ENCODE data around the gene WFDC2. TPM values are rescaled to one million over a fixed set of nuclear protein-coding genes. Genes with fewer than 3 reads are reported as not detected.

Gene WFDC2
- total and polyA plus RNA-seq, 2 of the 8 experiments (the other 6 are each of a cell fraction or from before 2014, with no cell fraction given): 77.9 to 137 TPM

- no peak for TF ChIP-seq CHD7 (IDR thresholded peaks at IDR 0.05; ENCODE audit: insufficient replicate concordance, low read length)
- no peak for TF ChIP-seq RAD21 (IDR thresholded peaks at IDR 0.05 in 1 of 2, conservative IDR thresholded peaks at IDR 0.05 in 1 of 2; ENCODE audit: low read depth in 2 of 2, low read length in 2 of 2)
- TF ChIP-seq EZH2 (IDR thresholded peaks at IDR 0.05; ENCODE audit: low read depth, low read length, severe bottlenecking): no peak
- TF ChIP-seq CREB1 (IDR thresholded peaks at IDR 0.05): no peak
- no peak for TF ChIP-seq KDM4A (IDR thresholded peaks at IDR 0.05; ENCODE audit: low read depth, low read length, severe bottlenecking)
- no peak for TF ChIP-seq SP1 (IDR thresholded peaks at IDR 0.05; ENCODE audit: low read depth, low read length)
- TF ChIP-seq TCF12 (IDR thresholded peaks at IDR 0.05; ENCODE audit: low read depth, low read length): no peak
- no peak for TF ChIP-seq RBBP5 (IDR thresholded peaks at IDR 0.05; ENCODE audit: borderline replicate concordance, low read depth, low read length)
- TF ChIP-seq PHF8 (conservative IDR thresholded peaks at IDR 0.05; ENCODE audit: low read depth, low read length): no peak
- TF ChIP-seq BRCA1 (IDR thresholded peaks at IDR 0.05; ENCODE audit: low read depth, low read length): no peak
- no peak for TF ChIP-seq GTF2F1 (IDR thresholded peaks at IDR 0.05; ENCODE audit: borderline replicate concordance, low read depth, low read length)
- no peak for TF ChIP-seq TEAD4 (IDR thresholded peaks at IDR 0.05; ENCODE audit: low read depth, low read length)
- TF ChIP-seq POLR2A (IDR thresholded peaks at IDR 0.05; ENCODE audit: control extremely low read depth in 1 of 2, low read depth in 2 of 2, low read length in 2 of 2): no peak
These were observed 25.5 kb upstream of the WFDC2 start (continued) for GRCh38 chr20:45444050-45444449.

All from H1 (cell line).